SHP77 (cell line): ENCODE measurements around the gene KCND3.
A peak's percentile ranks its signal among the peaks of the same experiment; 100 is the strongest.

Experiments
- DNase-seq, 2 experiments: peaks; one replicate each; lab custom pipeline; 2025; lab: John Stamatoyannopoulos, UW

KCND3 gene

GRCh38 chr1:111778066-111778465 lies 211.4 kb downstream of the KCND3 start:
- no peak for DNase-seq

GRCh38 chr1:111777301-111777700 lies 212.2 kb downstream of the KCND3 start:
- no peak for DNase-seq

GRCh38 chr1:111776861-111777260 lies 212.6 kb downstream of the KCND3 start:
- no peak for DNase-seq

GRCh38 chr1:111776391-111776790 lies 213.1 kb downstream of the KCND3 start:
- no peak for DNase-seq

- DNase-seq = no peak
Observed at GRCh38 chr1:111775966-111776365, 213.5 kb downstream of the KCND3 start.

GRCh38 chr1:111770916-111771315 lies 218.6 kb downstream of the KCND3 start:
- no peak for DNase-seq

- peak in 1 of 2 experiments; percentile 50 for DNase-seq
Observed at GRCh38 chr1:111769517-111770146, 219.8 kb downstream of the KCND3 start.

GRCh38 chr1:111768625-111769024 lies 220.8 kb downstream of the KCND3 start:
- DNase-seq = no peak

GRCh38 chr1:111768023-111768422 lies 221.4 kb downstream of the KCND3 start:
- no peak for DNase-seq

GRCh38 chr1:111762332-111762731 lies 227.1 kb downstream of the KCND3 start:
- DNase-seq = no peak

GRCh38 chr1:111761717-111762116 lies 227.8 kb downstream of the KCND3 start:
- no peak for DNase-seq

- no peak for DNase-seq
Observed at GRCh38 chr1:111758373-111758772, 231.1 kb downstream of the KCND3 start.

GRCh38 chr1:111756124-111756513 lies 233.3 kb downstream of the KCND3 start:
- no peak for DNase-seq

GRCh38 chr1:111755331-111756123 lies 233.9 kb downstream of the KCND3 start, which contains the start of gene DDX20:
DDX20 (plus strand) TSS chr1:111755901; CDS start chr1:111755925, 24 bp downstream.
- peak; percentile 88 to 93 for DNase-seq

- DNase-seq = peak in 1 of 2 experiments; percentile 38
Observed at GRCh38 chr1:111754984-111755330, 234.5 kb downstream of the KCND3 start.

- no peak for DNase-seq
Observed at GRCh38 chr1:111751906-111752575, 237.4 kb downstream of the KCND3 start.

- no peak for DNase-seq
Observed at GRCh38 chr1:111750856-111751255, 238.6 kb downstream of the KCND3 start.

GRCh38 chr1:111749628-111750027 lies 239.8 kb downstream of the KCND3 start:
- no peak for DNase-seq

GRCh38 chr1:111747947-111748346 lies 241.5 kb downstream of the KCND3 start:
- DNase-seq = no peak

GRCh38 chr1:111747282-111747734 lies 242.2 kb downstream of the KCND3 start:
- peak; percentile 73 to 78 for DNase-seq

GRCh38 chr1:111746614-111746999 lies 242.9 kb downstream of the KCND3 start:
- DNase-seq = no peak

GRCh38 chr1:111745675-111746613 lies 243.5 kb downstream of the KCND3 start:
- peak; percentile 40 to 43 for DNase-seq
